Omental fat pad (tissue), 4 donors: ENCODE data around the gene HEPH. TPM values are rescaled to one million over a fixed set of nuclear protein-coding genes. Genes with fewer than 3 reads are reported as not detected.

Experiments
- ATAC-seq: fragments of 150-250 bp; one replicate; pipeline ENCODE4 v1.9.1; 2016; ENCODE audit warnings: mild to moderate bottlenecking, moderate library complexity; ENCODE audit not compliant: low FRiP score
- DNase-seq: peaks from one replicate; pipeline ENCODE4 v3.0.0-alpha.2; 2019; ENCODE audit warnings: low spot score
- CTCF ChIP-seq, 3 donors: fragments of 450-650 bp; IDR thresholded peaks; one replicate each; pipeline ENCODE4 v1.5.1; 2016 to 2017; ENCODE audit warnings: antibody characterized with exemption in 3 of 3, mild to moderate bottlenecking in 3 of 3, moderate library complexity in 2 of 3
- total RNA-seq, 4 donors: library from RNA; depleted of rRNA; stranded (reverse); fragments of >200 nt; gene quantifications; one replicate each; pipeline ENCODE4 v1.1.0, GENCODE V29; 2016

HEPH gene
- total RNA-seq, 4 donors from 2014 or later, result 2.8 to 5.5 (median 4.5) TPM

- no peak for ATAC-seq
- TF ChIP-seq CTCF (IDR thresholded peaks at IDR 0.05), result no peak
These were observed 13.9 kb upstream of the HEPH start for GRCh38 chrX:66150163-66150562.

GRCh38 chrX:66162331-66162822 is 1.7 kb upstream of the HEPH start:
- no peak for TF ChIP-seq CTCF (IDR thresholded peaks at IDR 0.05)
- ATAC-seq (no peak), DNase-seq (no peak)

More at GRCh38 chrX:66150163-66150562, 13.9 kb upstream of the HEPH start:
- no peak for DNase-seq

- DNase-seq (no peak), ATAC-seq (no peak)
- TF ChIP-seq CTCF (IDR thresholded peaks at IDR 0.05), result no peak
These were observed 600 bp upstream of the HEPH start for GRCh38 chrX:66163447-66163846.

- ATAC-seq (no peak), DNase-seq (no peak)
- no peak for TF ChIP-seq CTCF (IDR thresholded peaks at IDR 0.05)
These were observed 423 bp downstream of the HEPH start for GRCh38 chrX:66164470-66164869.

GRCh38 chrX:66164931-66165330 is 884 bp downstream of the HEPH start:
- TF ChIP-seq CTCF (IDR thresholded peaks at IDR 0.05), result no peak
- DNase-seq (no peak), ATAC-seq (no peak)

GRCh38 chrX:66166671-66167070 is 2.6 kb downstream of the HEPH start:
- no peak for TF ChIP-seq CTCF (IDR thresholded peaks at IDR 0.05)
- ATAC-seq, result no peak
- DNase-seq, result no peak

- DNase-seq, result no peak
- no peak for ATAC-seq
- TF ChIP-seq CTCF (IDR thresholded peaks at IDR 0.05), result no peak
These were observed 3.4 kb downstream of the HEPH start for GRCh38 chrX:66167431-66167830.
